K562 (cell line): ENCODE data around the gene ATAD2B. TPM values are rescaled to one million over a fixed set of nuclear protein-coding genes. Genes with fewer than 3 reads are reported as not detected.
A peak's percentile ranks its signal among the peaks of the same experiment; 100 is the strongest.

Source experiments
- BDP1 ChIP-seq: IDR thresholded peaks from 3 replicates; pipeline ENCODE4 v1.6.1; 2011; ENCODE audit not compliant: insufficient read length, insufficient read depth
- CBFA2T2 ChIP-seq: fragments of 450-650 bp; conservative IDR thresholded peaks from 2 replicates; pipeline ENCODE4 v1.6.1; 2017; ENCODE audit warnings: mild to moderate bottlenecking
- E2F3 ChIP-seq: fragments of 250-450 bp; sonication (Bioruptor Pico); IDR thresholded peaks from 2 replicates; pipeline ENCODE4 v1.4.0; 2020; ENCODE audit warnings: mild to moderate bottlenecking
- ZBED1 ChIP-seq: IDR thresholded peaks from 2 replicates; pipeline ENCODE4 v1.6.1; 2014
- polyA plus RNA-seq, 8 experiments: library from polyadenylated mRNA; depleted of rRNA in 4 of 8; stranded (reverse) in 5 of 8; unstranded in 3 of 8; fragments of >200 nt; fragmentation: Nextera tagmentation in 2 of 8; fragmentation: Illumina TruSeq in 1 of 8; extraction: Ambion mirVana in 2 of 8; extraction: Trizol in 1 of 8; gene quantifications; 2 replicates each; pipeline versions ENCODE4 v1.2.1 to v1.2.3, GENCODE V29; 2011 to 2014; ENCODE audit warnings: inconsistent platforms in 1 of 8, missing spikeins in 1 of 8
- total RNA-seq, 7 experiments: library from RNA; depleted of rRNA in 6 of 7; stranded (reverse); fragments of >200 nt in 6 of 7; fragmentation: Illumina TruSeq in 2 of 7; extraction: Trizol in 2 of 7; gene quantifications; 2 replicates each; pipeline versions ENCODE4 v1.2.1 to v1.2.3, GENCODE V29; 2011 to 2021; ENCODE audit warnings: low replicate concordance in 1 of 7
- TF ChIP-seq, protein P1 (sequence below), 2 experiments: fragments of 150-350 bp in 1 of 2; IDR thresholded peaks; 2 replicates each; pipeline ENCODE4 v1.6.1; 2012 to 2016; ENCODE audit warnings: low read depth in 2 of 2, low read length in 2 of 2, mild to moderate bottlenecking in 1 of 2, moderate library complexity in 1 of 2
- TF ChIP-seq, protein P2 (sequence below): fragments of 250-450 bp; sonication (Bioruptor Pico); IDR thresholded peaks from 2 replicates; pipeline ENCODE4 v1.4.0; 2020; ENCODE audit warnings: mild to moderate bottlenecking, moderate library complexity
- TF ChIP-seq, protein P3 (sequence below): IDR thresholded peaks from 2 replicates; pipeline ENCODE4 v1.6.1; 2014; ENCODE audit warnings: antibody characterized with exemption
- TF ChIP-seq, protein P4 (sequence below): fragments of 250-450 bp; sonication (Bioruptor Pico); IDR thresholded peaks from 2 replicates; pipeline ENCODE4 v1.8.0; 2022; ENCODE audit warnings: moderate library complexity, mild to moderate bottlenecking, inconsistent platforms
- TF ChIP-seq, protein P5 (sequence below): fragments of 250-450 bp; sonication (Bioruptor Pico); IDR thresholded peaks from 2 replicates; pipeline ENCODE4 v1.5.0; 2021; ENCODE audit warnings: mild to moderate bottlenecking, moderate library complexity
- TF ChIP-seq, protein P6 (sequence below): sonication (generic); formaldehyde crosslinking; IDR thresholded peaks from 2 replicates; pipeline ENCODE4 v1.5.0; 2020; ENCODE audit warnings: missing genetic modification reagents

Gene ATAD2B
- total and polyA plus RNA-seq, 9 of the 15 experiments (the other 6 are each of a cell fraction or from before 2014, with no cell fraction given) = 3.2 to 21.6 (median 11.4) TPM

DNA sequence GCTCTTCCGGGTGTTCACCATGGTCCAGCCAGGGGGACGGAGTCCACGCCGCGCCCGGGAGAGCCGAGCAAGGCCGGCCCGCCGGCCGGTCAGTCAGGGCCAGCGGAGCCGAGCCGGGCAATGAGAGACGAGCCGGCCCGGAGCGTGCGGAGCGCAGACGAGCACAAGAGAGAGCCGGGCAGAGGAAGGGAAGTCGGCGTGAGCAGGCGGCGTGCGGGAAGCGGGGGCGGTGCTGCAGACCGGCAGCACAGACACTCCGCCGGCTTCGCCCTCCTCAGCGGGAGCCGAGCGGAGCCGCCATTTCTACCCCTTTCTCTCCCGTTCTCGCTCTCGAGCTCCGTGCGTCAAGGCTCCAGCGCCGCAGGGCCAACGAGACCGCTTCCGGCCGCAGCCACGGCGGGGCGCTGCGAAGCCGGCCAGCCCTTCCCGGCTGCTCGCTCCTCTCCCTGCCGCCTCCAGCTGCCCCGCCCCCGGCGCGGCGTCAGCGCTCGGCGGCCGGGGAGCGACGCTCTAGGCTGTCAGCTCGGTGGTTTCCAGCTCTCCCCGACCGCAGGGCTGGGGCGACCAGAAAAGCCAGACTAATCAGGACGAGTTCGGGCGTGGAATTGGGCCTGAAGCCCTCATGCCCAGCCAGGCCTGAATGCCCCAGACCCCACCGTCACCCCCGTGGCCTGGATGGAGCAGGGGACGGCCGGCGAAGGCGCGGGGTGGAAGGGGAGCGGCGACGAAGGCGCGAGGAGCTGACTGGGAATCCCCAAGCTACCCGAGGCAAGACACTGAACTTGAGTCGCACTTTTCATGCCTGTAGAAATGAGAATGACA, at the start of gene ATAD2B (continued):
- TF ChIP-seq, protein P1, sequence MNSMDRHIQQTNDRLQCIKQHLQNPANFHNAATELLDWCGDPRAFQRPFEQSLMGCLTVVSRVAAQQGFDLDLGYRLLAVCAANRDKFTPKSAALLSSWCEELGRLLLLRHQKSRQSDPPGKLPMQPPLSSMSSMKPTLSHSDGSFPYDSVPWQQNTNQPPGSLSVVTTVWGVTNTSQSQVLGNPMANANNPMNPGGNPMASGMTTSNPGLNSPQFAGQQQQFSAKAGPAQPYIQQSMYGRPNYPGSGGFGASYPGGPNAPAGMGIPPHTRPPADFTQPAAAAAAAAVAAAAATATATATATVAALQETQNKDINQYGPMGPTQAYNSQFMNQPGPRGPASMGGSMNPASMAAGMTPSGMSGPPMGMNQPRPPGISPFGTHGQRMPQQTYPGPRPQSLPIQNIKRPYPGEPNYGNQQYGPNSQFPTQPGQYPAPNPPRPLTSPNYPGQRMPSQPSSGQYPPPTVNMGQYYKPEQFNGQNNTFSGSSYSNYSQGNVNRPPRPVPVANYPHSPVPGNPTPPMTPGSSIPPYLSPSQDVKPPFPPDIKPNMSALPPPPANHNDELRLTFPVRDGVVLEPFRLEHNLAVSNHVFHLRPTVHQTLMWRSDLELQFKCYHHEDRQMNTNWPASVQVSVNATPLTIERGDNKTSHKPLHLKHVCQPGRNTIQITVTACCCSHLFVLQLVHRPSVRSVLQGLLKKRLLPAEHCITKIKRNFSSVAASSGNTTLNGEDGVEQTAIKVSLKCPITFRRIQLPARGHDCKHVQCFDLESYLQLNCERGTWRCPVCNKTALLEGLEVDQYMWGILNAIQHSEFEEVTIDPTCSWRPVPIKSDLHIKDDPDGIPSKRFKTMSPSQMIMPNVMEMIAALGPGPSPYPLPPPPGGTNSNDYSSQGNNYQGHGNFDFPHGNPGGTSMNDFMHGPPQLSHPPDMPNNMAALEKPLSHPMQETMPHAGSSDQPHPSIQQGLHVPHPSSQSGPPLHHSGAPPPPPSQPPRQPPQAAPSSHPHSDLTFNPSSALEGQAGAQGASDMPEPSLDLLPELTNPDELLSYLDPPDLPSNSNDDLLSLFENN (IDR thresholded peaks at IDR 0.05; ENCODE audit: low read depth in 2 of 2, low read length in 2 of 2) = no peak; a peak in 1 of 4 replicates
- no peak for TF ChIP-seq BDP1
- TF ChIP-seq, protein P2, sequence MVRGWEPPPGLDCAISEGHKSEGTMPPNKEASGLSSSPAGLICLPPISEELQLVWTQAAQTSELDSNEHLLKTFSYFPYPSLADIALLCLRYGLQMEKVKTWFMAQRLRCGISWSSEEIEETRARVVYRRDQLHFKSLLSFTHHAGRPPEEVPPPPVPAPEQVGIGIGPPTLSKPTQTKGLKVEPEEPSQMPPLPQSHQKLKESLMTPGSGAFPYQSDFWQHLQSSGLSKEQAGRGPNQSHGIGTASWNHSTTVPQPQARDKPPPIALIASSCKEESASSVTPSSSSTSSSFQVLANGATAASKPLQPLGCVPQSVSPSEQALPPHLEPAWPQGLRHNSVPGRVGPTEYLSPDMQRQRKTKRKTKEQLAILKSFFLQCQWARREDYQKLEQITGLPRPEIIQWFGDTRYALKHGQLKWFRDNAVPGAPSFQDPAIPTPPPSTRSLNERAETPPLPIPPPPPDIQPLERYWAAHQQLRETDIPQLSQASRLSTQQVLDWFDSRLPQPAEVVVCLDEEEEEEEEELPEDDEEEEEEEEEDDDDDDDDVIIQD (CRISPR knock-in tag) = no peak
- TF ChIP-seq, protein P3, sequence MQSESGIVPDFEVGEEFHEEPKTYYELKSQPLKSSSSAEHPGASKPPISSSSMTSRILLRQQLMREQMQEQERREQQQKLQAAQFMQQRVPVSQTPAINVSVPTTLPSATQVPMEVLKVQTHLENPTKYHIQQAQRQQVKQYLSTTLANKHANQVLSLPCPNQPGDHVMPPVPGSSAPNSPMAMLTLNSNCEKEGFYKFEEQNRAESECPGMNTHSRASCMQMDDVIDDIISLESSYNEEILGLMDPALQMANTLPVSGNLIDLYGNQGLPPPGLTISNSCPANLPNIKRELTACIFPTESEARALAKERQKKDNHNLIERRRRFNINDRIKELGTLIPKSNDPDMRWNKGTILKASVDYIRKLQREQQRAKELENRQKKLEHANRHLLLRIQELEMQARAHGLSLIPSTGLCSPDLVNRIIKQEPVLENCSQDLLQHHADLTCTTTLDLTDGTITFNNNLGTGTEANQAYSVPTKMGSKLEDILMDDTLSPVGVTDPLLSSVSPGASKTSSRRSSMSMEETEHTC = no peak
- peak; percentile 42 for TF ChIP-seq ZBED1
- TF ChIP-seq, protein P4, sequence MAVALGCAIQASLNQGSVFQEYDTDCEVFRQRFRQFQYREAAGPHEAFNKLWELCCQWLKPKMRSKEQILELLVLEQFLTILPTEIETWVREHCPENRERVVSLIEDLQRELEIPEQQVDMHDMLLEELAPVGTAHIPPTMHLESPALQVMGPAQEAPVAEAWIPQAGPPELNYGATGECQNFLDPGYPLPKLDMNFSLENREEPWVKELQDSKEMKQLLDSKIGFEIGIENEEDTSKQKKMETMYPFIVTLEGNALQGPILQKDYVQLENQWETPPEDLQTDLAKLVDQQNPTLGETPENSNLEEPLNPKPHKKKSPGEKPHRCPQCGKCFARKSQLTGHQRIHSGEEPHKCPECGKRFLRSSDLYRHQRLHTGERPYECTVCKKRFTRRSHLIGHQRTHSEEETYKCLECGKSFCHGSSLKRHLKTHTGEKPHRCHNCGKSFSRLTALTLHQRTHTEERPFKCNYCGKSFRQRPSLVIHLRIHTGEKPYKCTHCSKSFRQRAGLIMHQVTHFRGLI = no peak
- TF ChIP-seq, protein P5, sequence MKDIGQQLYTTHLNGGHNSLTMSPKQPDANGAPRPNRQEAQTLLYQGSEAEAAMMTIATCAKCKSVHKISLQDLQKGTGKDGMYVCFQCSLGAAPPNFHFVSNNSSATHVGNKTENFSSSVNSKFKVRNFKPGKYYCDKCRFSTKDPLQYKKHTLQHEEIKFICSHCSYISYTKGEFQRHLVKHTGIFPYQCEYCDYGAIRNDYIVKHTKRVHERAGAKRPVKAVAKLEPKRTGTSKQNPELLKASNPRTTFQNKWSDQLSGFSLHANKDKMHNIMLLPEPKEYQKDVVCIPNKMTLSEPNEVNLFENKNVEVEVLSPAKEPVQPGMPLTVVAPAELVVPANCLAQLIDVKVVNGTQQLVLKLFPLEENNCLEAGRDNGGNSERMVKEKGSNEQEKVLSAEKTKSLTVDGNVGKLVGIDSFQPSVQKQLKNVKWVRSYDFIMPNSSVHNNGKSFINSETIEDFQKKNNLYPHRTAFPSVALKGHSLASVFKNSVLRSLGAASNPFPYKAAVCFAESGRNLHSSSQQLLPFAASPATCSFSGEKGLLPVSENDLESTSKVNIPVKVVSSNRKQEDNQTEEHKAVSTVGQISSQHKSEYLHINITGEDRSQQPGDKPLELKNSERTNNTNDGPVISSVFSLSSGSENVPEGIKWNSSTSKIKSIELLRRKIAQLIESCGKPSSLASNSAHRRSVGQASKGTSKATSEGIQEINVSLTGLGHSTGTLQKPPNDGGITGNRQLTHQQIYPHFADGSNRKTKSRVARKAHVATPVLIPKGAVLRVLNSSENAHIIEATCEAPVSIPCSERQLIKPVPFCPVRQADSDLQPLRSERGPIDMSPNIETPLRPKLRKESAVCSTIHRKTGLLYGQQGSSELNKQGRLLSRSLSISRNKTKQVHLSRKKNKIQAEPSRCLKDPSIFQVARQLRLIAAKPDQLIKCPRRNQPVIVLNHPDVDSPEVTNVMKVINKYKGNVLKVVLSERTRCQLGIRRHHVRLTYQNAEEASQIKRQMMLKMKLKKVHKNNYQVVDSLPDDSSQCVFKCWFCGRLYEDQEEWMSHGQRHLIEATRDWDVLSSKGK = no peak
- no peak for TF ChIP-seq CBFA2T2
- no peak for TF ChIP-seq E2F3
- TF ChIP-seq, protein P6, sequence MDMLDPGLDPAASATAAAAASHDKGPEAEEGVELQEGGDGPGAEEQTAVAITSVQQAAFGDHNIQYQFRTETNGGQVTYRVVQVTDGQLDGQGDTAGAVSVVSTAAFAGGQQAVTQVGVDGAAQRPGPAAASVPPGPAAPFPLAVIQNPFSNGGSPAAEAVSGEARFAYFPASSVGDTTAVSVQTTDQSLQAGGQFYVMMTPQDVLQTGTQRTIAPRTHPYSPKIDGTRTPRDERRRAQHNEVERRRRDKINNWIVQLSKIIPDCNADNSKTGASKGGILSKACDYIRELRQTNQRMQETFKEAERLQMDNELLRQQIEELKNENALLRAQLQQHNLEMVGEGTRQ (CRISPR knock-in tag) = no peak
